Neural progenitor cell (in vitro differentiated cells): ENCODE results near the gene NR2F1-AS1.

ENCODE experiments used
- CTCF ChIP-seq: fragments of 200-600 bp; sonication (generic); IDR thresholded peaks from 2 replicates; pipeline ENCODE4 v1.5.1; 2017; ENCODE audit warnings: antibody characterized with exemption, mild to moderate bottlenecking
- EZH2 ChIP-seq: fragments of 200-600 bp; sonication (generic); IDR thresholded peaks from 2 replicates; pipeline ENCODE4 v1.6.1; 2017; ENCODE audit warnings: antibody characterized with exemption, mild to moderate bottlenecking, moderate library complexity
- EZH2phosphoT487 ChIP-seq: fragments of 200-600 bp; sonication (generic); IDR thresholded peaks from 2 replicates; pipeline ENCODE4 v1.6.1; 2017; ENCODE audit warnings: antibody characterized with exemption

- TF ChIP-seq CTCF = no peak
- TF ChIP-seq EZH2 = no peak
- TF ChIP-seq EZH2phosphoT487 = no peak
Observed at GRCh38 chr5:93384995-93385394, 196.0 kb downstream of the NR2F1-AS1 start.
